Activated CD4-positive, CD25-positive, alpha-beta regulatory T cell treated with anti-CD3 and anti-CD28 coated beads, Interleukin-2, amount 50 U/mL, for 16 hours (primary cell): ENCODE data around the gene LILRA6.
A peak's percentile ranks its signal among the peaks of the same experiment; 100 is the strongest.
"Not testable (repeated sequence)": the region's sequence is repeated elsewhere in the genome, so short reads cannot be mapped to it uniquely, and the experiment has no call there.

ENCODE experiments used
- DNase-seq: peaks from one replicate; pipeline ENCODE4 v3.0.0-alpha.2; 2020; ENCODE audit warnings: low read depth, low spot score

Gene LILRA6

DNA sequence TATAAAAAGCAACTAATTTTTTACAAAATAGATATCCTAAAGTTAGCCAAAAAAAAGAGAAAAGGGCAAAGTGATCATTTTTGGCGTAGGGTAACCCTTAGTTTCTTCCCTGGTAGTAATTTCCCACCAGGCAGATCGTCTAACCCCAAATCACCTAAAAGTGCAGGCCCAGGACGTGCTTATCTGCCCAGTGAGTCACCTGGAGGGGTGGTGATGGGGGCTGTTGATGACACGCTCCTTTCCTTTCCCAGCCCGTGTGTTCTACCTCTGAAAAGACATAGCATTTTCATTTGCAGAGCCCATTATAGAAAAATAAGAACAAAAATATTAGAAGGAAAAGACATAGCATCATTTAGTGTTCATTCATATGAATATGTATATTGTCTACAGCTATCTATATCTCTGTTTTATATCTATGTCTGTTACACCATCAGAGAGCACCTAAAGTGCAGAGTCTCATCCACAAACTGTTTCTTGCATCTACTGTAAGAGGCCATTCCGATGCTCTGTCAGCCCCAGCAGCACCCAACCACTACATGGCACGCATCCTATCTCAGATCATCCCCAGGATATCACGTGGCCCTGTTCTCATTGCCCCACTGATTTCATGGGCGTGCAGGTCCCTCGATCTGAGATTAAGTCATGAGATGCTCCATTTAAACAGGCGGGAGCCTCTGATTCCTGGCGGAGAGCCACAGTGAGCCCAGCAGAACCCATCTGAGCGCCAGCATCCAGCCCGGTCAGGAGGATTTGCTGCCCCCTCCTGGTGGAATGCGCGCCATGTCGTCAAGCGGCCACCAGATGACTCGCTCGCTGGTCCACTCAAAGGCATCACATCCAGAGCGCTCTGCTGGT lies 11.3 kb downstream of the LILRA6 start:
- peak; percentile 66 for DNase-seq

DNA sequence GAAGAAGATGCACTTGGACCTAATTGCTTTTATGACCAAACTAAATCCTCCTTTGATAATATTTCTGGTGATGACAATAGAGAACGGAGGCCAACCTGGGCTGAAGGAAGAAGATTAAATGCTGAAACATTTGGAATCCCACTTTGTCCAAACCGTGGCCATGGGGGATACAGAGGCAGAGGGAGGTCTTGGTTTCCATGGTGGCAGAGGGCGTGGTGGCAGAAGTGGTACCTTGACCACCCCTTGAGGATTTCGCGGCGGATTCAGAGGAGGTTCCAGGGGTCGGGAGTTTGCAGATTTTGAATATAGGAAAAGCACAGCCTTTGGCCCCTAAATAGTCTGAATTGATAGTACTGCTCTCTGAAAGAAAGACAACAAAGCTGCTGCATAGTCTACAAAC lies 12.6 kb downstream of the LILRA6 start:
- DNase-seq, result no peak

DNA sequence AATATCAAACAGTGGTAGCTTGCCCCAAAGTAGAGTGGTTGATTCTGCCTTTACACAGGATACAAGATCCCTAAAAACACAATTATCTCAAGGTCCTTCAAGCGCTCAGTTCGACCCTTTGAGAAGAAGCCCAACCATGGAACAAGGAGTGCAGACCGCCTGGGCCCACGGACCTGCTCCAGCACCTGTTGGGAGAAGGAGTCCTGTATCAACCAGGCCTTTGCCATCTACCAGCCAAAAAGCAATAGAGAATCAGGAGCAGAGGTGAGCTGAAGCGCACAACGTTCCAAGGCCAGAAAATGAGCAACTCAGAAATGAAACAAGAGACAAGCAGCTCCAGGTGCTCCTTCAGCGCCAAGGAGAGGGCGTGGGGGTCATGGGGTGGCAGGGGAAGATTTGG lies 13.4 kb downstream of the LILRA6 start:
- no peak for DNase-seq

DNA sequence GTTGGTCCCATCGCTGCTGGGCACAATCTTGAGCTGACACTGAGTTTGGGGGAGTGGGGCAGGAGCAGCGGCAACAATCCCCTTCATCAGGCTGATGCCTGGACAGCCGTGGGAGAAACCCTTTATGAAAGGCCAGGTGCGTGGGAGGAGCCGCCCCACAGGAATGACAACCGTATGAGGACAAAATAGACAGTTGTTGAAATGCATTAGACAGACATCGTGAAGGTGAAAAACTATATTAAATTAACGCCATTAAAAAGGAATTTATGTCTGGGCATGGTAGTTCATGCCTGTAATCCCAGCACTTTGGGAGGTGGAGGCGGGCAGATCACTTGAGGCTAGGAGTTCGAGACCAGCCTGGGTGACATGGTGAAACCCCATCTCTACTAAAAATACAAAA lies 18.0 kb downstream of the LILRA6 start:
- DNase-seq, result not testable (repeated sequence)

DNA sequence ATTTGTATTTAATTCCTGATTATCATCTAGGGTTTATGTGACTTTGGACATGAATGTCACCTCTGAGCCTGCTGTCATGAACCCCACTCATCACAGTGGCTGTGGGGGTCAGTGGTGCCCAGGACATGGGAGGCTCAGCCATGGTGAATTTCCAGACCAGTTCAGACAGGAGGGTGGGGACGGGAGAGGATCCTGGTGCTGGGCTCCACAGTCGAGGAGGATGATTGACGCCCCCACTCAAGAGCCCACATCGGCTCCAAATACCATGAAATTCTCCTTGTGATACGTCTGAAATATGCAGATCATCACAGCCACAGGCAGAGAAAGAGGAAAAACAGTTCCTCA lies 18.7 kb downstream of the LILRA6 start:
- DNase-seq, result not testable (repeated sequence)

DNA sequence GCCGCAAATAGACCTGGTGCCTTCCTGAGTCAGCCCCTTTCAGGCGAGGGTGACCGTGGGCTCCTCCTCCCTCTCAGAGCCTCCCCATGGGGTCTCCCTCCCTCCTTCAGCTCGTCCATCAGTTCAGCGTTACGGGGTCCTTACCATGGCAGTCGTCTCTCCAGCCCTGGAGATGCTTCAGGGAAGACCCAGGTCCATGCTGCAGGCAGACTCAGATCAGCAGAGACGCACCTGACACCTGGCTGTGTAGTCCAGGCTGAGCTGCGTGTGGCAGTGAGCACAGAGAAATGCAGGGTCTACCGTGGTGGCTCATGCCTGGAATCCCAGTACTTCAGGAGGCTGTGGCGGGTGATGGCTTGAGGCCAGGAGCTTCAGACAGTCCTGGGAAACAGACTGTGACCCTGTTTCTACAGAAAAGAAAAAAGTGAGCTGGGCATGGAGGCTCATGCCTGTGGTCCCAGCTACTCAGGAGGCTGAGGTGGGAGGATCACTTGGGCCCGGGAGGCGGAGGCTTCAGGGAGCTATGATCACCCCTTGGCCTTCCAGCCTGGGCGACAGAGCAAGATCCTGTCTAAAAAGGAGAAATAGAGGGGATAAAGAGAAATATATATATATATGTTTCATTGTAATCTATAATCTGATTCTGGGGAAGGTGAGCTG lies 19.2 kb downstream of the LILRA6 start:
- not testable (repeated sequence) for DNase-seq

DNA sequence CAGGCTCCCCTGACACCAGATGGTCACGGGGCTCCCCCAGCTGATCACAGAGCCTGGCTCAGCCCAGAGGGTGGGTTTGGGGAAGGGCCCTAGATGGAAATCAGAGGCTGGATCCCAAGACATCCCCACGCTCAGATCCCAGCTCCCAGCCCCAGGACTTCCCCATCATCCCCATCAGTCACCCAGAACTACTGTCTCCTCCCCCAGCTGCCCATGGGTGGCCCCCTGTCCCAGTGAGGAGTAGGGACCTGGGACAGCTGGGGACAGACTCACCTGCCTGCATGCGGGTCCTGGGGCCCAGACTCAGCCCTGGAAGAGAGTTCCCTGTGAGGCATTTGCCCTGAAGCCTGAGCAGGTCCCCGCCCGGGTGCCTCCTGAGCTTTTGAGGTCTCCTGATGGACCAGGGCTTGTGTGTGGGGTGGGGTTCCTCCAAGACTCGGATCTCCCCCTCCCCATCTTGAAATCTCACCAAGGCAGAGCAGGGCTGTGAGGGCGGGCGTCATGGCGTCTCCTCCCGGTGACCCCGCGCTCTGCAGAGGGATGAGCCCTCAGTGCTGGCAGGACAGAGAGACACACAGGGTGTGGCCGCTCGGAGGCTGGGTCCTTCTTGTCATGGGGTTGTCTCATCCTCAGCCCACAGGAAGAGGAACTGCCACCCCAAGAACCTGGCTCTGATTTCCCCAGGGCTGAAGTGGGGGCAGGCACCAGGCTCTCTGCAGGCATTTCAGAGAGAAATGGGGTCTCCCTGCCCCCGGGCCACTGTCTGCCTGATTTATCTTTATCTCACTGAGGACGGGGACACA lies 19.9 kb downstream of the LILRA6 start, which contains the start of gene LILRB3:
Gene LILRB3, minus strand, starts transcription at position 534 of the 803 bp plus-strand sequence. Its CDS starts 31 bp downstream, at position 503.
- not testable (repeated sequence) for DNase-seq

DNA sequence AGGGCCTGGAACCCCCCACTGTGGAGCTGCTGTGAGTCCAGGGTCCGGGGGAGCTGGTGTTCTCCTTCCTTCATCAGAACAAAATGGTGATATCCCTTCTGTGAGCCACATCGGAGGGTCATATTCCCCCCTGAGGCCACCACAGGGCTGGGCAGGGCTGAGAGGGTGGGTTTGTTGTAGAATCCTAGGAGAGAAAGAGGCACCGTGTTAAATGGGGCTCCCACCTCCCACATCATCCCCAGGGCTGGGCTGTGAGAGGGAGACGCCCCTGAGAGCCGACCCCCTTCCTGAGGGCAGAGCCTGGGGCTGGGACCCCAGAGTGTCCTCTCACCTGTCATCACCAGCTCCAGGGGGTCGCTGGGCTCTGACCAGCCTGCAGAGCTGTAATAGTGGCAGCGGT lies 20.6 kb downstream of the LILRA6 start:
- not testable (repeated sequence) for DNase-seq

DNA sequence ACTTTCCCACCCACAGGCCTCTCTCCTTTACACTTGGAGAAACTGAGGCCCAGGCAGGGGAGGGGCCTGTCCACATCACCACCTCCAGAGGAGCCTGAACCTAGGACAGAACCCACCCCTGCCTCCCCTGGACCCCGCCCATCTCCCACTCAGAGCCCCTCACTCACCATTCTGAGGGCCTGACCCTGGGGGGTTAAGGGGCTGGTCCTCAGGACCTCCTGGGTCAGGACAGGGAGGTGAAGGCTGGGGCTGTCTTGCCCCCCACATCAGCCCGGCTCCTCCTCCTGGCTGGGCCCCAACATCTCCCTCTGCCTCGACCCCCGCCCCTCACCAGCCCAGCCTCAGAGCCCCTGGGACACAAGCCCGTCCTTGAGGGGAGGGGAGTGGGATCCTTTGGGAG lies 22.9 kb downstream of the LILRA6 start:
- DNase-seq, result not testable (repeated sequence)

DNA sequence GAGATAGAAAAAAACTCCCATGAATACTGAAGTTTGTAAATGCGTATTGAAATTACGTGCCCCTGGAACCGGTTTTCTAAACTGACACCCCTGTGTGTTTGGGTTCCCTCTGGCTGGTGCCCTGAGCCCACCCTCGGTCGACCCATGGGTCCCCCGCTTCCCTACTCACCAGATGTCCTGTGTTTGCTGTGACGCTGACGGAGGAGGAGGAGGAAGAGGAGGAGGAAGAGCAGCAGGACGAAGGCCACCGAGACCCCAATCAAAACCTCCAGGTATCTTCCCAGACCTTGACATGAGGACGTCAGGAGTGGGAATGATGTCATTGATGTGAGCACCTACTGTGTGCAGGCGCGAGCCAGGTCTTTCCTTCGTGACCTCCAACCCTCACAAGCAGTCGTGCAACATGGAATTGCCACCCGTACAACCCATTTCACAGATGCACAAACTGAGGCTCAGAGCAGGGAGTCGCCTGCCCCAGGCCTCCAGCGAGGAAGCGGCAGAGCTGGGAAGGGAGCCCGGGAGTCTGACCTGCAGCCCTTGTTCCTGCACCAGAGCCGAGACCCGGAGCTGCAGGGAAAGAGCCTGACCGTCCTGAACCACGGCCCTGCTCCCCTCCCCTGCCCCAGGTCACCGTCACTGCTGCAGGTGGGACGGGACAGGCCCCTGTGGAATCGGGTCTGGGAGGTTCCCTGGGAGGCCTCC lies 23.5 kb downstream of the LILRA6 start:
- no peak for DNase-seq

DNA sequence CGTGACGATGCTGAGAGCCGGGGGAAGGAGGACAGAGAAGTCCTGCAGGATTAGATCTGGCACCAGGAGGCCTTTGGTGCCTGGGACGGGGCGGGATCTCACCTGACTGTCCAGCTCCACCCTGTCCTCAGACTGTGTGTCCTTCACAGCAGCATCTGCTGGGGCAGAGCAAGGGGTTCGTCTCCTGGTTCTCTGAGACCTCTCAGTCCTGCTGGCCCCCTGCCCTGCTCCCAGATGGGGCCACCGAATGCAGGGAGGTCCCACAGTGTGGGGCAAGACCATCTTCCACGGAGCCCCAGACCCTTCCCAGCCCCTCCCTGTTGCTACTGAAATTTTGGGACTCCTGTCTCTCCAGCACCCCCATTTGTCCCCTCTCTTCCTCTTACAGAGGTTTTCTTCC lies 24.3 kb downstream of the LILRA6 start:
- DNase-seq, result no peak

DNA sequence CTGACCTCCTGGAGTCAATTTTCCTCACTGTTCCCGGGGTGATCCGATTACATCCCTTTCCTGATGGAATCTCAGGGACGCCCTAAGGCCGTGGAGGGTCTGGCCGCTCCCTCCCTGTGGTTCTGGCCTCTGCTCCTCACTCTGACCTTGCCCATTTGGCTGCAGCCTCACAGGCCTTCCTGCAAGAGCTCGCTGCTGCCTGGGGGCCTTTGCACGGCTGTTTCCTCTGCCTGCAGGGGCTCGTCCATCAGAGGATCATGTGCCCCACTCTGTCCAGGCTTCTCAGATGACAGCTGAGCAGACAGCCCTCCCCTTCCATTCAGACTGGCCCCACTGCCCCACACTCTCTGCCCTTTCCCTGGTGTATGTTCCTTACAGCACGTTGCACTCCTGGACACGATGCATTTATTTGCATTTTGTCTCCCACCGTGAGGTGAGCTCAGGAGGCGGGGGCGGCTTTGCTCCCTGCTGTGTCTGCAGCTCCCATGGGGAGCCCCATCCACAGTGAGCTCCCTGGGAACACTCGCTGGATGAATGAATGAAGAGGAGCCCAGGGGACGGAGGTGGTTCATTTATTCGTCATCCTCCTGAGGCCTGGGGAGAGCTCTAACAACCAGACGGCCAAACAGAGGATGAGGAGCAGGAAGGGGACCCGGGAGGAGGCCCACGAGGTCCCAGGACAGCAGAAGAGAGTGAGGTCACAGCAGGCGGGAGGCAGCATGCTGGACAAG lies 24.9 kb downstream of the LILRA6 start:
- DNase-seq, result not testable (repeated sequence)

DNA sequence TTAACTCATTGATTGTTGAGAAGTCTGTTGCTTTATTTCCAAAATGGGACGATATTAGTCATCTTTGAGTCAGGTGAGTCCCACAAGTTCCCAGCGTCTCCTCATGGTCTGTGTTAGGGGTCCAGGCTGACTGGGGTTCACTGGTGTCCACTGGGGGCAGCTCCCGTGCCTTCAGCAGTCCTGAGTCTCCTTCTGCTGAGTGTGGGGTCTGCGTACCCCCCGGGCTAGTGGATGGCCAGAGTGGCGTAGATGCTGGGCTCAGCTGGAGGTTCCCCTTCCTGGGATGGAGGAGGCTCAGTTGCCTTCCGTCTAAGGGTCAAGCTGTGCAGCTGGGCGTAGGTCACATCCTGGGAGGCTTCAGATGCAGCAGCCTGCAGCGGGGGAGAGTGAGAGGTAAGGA lies 25.7 kb downstream of the LILRA6 start:
- DNase-seq, result no peak

DNA sequence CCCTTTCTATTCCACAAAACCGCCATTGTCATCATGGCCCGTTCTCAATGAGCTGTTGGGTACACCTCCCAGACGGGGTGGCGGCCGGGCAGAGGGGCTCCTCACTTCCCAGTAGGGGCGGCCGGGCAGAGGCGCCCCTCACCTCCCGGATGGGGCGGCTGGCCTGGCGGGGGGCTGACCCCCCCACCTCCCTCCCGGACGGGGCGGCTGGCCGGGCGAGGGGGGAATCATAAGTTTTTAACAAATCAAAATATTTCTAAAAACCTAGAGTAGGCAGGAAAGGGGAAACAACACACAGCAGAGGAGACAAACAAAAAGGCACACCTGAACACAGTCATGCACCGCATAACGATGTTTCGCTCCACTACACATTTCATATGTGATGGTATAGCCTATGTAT lies 27.9 kb downstream of the LILRA6 start:
- not testable (repeated sequence) for DNase-seq

DNA sequence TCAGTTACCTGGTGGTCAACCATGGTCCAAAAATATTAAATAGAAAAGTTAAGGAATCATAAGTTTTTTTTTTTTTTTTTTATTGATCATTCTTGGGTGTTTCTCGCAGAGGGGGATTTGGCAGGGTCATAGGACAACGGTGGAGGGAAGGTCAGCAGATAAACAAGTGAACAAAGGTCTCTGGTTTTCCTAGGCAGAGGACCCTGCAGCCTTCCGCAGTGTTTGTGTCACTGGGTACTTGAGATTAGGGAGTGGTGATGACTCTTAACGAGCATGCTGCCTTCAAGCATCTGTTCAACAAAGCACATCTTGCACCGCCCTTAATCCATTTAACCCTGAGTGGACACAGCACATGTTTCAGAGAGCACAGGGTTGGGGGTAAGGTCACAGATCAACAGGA lies 28.4 kb downstream of the LILRA6 start:
- not testable (repeated sequence) for DNase-seq

DNA sequence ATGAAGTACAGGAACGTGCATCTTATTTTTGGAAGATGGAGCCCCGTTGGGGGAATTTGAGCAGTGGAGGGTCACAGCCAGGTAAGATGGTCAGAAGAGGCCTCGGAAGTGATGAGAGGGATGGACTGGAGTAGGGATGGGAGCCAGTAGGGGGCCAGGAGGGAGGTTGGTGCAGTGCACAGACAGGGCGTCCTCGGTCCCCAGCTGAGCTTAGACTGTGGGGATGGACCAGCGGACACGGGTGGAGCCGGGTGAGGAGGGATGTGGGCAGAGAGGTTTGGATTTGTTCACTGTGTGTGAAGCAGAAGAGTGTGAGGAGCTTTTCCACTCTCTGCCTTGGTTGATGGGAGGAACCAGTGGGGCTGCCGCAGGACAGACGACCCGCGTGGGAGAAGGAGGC lies 31.4 kb downstream of the LILRA6 start:
- no peak for DNase-seq

DNA sequence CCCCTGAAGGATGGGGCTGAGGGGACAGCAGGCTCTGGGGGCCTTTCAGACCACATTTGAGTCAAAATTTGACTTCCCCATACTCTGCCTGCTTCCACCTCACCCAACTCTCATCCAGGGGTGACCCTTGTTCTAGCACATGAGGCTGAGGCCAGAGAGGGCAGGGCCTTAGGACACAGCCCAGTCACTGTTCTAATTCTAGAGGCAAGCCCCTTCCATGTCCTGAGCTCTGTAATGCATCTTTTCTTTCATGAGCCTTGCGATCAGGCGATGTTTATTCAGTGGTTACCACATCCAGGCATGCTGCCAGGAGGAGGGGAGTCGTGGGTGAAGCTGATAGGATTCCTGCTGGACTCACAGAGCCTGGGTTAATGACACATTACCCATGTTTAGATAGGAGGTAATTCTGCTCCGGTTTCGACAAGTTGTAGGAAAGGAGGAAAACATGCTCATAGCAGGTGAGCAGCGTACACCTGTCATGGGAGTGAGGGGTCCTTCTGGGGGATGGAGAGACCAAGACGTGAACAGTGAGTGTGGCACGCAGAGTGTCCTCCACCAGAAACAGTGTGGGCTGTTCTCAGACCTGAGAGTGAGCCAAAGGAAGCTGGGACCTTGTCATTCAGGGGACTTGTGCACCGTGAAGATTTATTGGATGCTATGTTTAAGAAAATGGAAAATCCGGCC lies 32.6 kb downstream of the LILRA6 start:
- DNase-seq, result no peak

DNA sequence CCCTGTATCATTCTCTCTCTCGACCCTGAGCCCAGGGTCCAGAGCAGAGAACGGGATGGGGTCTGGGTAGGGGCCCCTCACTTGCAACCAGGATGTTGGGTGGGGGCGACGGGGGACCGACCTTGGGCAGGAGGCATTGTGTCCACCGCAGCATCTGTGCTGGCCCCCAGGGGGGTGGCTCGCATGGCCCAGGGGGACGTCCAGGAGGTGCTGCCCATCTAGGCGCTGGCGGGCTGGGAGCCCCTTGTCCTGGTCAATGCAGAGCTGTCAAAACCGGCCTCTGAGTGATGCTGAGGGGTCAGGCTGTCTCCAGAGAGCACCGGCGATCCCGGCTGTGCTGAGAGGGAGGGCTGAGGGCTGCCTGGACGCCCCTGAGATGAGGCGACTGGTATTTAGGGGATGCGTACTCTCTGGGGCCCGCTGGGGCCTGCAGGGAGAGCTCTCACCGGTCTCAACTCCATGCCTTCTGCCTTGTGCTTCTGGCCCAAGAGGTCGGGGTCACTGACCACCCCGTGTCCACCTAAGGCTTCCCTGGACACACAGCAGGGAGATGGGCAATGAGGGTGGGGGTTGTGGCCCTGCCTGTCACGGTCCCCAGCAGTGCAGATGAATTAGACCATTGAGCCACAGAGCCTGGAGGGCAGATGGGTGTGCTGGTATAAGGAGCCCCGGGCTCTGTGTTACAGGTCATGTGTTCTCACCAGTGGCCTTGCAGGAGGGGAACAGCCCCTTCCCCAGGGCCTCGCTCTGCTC lies 33.4 kb downstream of the LILRA6 start:
- DNase-seq, result no peak

DNA sequence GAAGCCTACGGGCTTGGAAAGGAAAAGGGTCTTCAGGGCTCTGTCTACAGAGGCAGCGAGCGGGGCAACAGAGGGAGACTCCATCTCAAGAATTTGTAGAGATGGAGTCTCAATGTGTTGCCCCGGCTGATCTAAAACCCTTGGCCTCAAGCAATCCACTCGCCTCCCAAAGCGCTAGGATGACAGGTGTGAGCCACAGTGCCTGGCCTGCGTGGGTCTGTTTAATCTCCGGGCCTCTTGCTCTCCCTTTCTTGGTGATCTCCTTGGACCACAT lies 33.9 kb downstream of the LILRA6 start:
- no peak for DNase-seq
